ENCODE data around the gene CACNA2D1. TPM values are rescaled to one million over a fixed set of nuclear protein-coding genes. Genes with fewer than 3 reads are reported as not detected.

The CACNA2D1 gene
- total RNA-seq, 1 donor from 2014 or later: 10.3 TPM

DNA sequence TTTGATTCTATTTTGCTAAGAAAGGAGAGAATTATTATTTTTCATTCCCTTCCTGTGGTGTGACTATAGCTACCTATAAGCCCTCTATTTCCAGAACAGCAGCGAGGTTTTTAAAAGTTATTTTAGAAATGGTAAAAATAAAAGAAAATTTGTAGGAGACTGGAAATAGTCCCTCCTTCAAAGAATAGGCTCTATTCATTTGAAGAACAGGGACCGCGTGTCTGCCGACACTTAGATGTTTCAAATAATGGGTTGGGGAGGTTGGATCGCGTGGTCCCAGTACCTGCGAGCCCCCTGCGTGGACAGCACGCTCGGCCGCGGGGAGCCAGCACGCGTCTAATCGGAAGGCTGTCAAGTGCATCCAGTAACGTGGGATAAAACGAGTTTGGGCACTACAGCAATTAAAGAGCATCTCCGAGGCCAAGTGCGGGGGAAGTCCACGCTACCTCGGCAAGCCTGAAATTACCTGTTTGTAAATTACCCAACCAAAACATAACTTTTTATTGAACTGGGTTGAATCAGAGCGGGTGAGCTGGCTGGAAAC, 1.0 kb downstream of the CACNA2D1 start:
- no peak for ATAC-seq
- Histone ChIP-seq H3K4me3 (peak overlapping the region; percentile 59), H3K4me1 (peaks cover 8% of the 10 kb centered on the region), H3K27ac (peak overlapping the region; percentile 74), H3K36me3 (no peaks in the 10 kb centered on the region), H3K9me3 (no peaks in the 10 kb centered on the region), H3K27me3 (peaks cover 14% of the 10 kb centered on the region)
- intact Hi-C loops (cut with DNase I): no loop called here
- DNase-seq: no peak
- TF ChIP-seq, protein P1, sequence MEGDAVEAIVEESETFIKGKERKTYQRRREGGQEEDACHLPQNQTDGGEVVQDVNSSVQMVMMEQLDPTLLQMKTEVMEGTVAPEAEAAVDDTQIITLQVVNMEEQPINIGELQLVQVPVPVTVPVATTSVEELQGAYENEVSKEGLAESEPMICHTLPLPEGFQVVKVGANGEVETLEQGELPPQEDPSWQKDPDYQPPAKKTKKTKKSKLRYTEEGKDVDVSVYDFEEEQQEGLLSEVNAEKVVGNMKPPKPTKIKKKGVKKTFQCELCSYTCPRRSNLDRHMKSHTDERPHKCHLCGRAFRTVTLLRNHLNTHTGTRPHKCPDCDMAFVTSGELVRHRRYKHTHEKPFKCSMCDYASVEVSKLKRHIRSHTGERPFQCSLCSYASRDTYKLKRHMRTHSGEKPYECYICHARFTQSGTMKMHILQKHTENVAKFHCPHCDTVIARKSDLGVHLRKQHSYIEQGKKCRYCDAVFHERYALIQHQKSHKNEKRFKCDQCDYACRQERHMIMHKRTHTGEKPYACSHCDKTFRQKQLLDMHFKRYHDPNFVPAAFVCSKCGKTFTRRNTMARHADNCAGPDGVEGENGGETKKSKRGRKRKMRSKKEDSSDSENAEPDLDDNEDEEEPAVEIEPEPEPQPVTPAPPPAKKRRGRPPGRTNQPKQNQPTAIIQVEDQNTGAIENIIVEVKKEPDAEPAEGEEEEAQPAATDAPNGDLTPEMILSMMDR (IDR thresholded peaks at IDR 0.05): no peak

DNA sequence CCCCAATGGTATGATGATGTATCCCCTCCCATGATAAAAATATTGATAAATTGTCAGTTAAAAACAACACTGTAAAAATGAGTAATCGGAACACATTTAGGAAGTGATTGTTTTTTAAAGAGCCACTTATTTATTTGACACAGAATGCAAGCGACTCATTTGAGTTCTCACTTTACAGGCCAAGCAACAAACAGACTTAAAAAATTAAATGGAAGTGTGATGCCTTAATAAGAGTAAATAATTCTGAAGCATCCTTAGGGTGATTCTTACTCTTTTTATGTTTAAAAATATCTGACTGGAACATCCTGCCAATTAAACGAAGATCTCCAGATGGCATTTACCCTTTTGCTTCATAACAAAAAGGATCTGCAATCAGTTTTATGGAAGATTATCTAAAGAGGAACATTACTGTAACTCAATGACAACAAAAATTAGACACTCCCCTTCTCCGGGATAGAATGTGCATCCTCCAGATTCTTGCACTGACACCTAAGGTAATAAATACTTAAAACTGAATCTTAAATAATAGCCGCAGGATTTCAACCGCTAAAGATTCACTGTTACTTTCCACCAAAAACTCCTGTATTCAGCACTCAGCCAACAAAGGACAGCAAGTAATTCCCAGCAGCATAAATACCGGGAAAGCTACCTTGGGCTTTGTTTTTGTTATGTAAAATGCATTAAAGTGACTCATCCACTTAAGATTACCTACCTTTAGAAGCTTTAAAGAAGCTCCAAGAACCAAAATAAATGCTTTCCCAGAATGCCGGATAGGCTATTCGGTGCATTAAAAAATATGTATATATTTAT, 1.7 kb downstream of the CACNA2D1 start:
- DNase-seq (no peak), ATAC-seq (no peak)
- H3K36me3 ChIP-seq: no peaks in the 10 kb centered on the region
- TF ChIP-seq, protein P1 (IDR thresholded peaks at IDR 0.05): no peak
- H3K27me3 ChIP-seq: peaks cover 14% of the 10 kb centered on the region
- peaks cover 8% of the 10 kb centered on the region for H3K4me1 ChIP-seq
- no peaks in the 10 kb centered on the region for H3K9me3 ChIP-seq
- intact Hi-C loops (cut with DNase I): no loop called here
- H3K27ac ChIP-seq: no peak overlapping the region
- H3K4me3 ChIP-seq: peak overlapping the region; percentile 59

DNA sequence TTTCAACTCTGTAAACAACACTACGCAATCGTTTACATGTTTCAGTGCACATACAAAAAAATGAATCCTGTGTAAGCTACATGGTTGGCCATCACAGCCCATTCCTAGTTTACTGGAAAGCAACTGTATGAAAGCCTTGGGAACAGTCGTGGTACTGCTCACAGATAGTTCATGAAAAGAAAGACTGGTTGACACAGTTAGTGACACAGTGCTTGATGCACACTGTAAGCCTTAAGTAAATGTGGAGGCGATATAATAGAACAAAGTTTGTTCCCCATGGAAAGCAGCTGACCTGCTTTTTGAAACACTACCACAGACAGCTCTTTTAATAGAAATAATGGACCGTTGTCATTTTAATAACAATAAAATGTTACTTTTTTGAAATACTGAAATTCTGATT, 5.1 kb downstream of the CACNA2D1 start:
- no peak overlapping the region for H3K4me3 ChIP-seq
- no peak overlapping the region for H3K27ac ChIP-seq
- DNase-seq: no peak
- TF ChIP-seq, protein P1 (IDR thresholded peaks at IDR 0.05): no peak
- ATAC-seq: no peak
- H3K27me3 ChIP-seq: no peaks in the 10 kb centered on the region
- no peaks in the 10 kb centered on the region for H3K36me3 ChIP-seq
- no peaks in the 10 kb centered on the region for H3K4me1 ChIP-seq
- no peaks in the 10 kb centered on the region for H3K9me3 ChIP-seq
- intact Hi-C loops (cut with DNase I): no loop called here

DNA sequence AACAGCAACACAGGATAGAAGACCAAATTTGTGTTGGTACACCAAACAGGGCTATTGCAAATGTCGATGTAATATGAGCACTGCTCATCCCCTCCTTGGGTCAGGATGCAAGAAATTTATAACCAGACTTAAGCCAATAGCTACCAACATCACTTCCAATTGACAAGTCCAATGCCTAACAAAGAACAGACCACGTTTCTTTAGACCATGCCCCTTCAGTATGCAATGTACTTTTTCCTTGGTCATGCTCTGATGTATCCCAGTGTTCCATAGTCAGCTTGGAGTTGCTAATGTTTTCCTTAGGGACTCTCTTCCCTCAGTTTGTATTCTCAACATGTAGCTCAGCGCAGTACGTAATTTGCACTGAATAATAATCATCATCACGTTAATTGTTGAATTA, 7.8 kb downstream of the CACNA2D1 start:
- no peak overlapping the region for H3K4me3 ChIP-seq
- no peak for DNase-seq
- TF ChIP-seq, protein P1 (IDR thresholded peaks at IDR 0.05): no peak
- H3K36me3 ChIP-seq: no peaks in the 10 kb centered on the region
- H3K9me3 ChIP-seq: no peaks in the 10 kb centered on the region
- intact Hi-C loops (cut with DNase I): no loop called here
- H3K4me1 ChIP-seq: no peaks in the 10 kb centered on the region
- no peak overlapping the region for H3K27ac ChIP-seq
- ATAC-seq: no peak
- no peaks in the 10 kb centered on the region for H3K27me3 ChIP-seq

DNA sequence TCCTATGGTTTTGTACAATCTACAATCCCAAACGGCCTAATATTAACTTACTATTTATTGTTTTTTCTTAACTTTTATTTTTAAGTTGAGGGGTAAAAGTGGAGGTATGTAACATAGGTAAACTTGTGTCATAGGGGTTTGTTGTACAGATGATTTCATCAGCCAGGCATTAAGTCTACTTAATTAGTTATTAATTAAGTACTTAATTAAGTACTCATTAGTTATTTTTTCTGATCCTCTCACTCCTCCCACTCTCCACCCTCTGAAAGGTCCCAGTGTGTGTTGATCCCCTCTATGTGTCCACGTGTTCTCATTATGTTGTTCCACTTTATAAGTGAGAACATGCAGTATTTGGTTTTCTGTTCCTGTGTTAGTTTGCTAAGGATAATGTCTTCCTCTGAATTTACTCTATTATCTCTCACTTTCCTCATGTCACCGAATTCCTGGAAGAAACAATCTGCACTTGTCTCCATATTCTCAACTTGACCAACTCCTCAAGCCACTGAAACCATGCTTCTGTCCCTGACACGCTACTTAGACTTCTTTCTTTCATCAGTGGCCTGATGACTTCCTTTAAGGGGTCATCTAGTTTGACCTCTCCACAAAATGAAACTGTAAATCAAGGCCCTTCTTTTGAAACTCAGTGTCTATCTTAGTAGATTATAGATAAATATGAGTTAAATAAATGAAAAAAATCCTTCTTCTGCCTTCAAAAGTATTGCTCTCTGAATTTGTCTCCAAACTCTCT, 9.1 kb downstream of the CACNA2D1 start:
- ATAC-seq (no peak), DNase-seq (no peak)
- intact Hi-C loops (cut with DNase I): no loop called here
- no peak overlapping the region for H3K27ac ChIP-seq
- no peaks in the 10 kb centered on the region for H3K27me3 ChIP-seq
- no peaks in the 10 kb centered on the region for H3K9me3 ChIP-seq
- TF ChIP-seq, protein P1 (IDR thresholded peaks at IDR 0.05): no peak
- H3K4me3 ChIP-seq: no peak overlapping the region
- no peaks in the 10 kb centered on the region for H3K36me3 ChIP-seq
- H3K4me1 ChIP-seq: no peaks in the 10 kb centered on the region

Measured in upper lobe of right lung (tissue), 1 donor.